Upper lobe of left lung (tissue), 4 donors: ENCODE measurements around the gene XYLT1.

Source experiments
- EP300 ChIP-seq, 4 donors: sonication (generic); formaldehyde crosslinking; IDR thresholded peaks; one replicate each; pipeline ENCODE4 v1.5.1; 2017; ENCODE audit warnings: antibody characterized with exemption in 4 of 4, control low read depth in 2 of 4
- POLR2A ChIP-seq, 4 donors: fragments of 450-650 bp; IDR thresholded peaks; one replicate each; pipeline ENCODE4 v1.5.1; 2016 to 2017; ENCODE audit warnings: antibody characterized with exemption in 4 of 4, mild to moderate bottlenecking in 2 of 4
- POLR2AphosphoS5 ChIP-seq, 2 donors: sonication (generic); formaldehyde crosslinking; IDR thresholded peaks; one replicate each; pipeline ENCODE4 v1.5.1; 2017; ENCODE audit warnings: antibody characterized with exemption in 2 of 2
- TF ChIP-seq, protein P1 (sequence below), 6 experiments: fragments of 450-650 bp in 4 of 6; fragments of 200-600 bp in 2 of 6; sonication (generic) in 2 of 6; IDR thresholded peaks; one replicate each; pipeline ENCODE4 v1.5.1; 2016 to 2019; ENCODE audit warnings: antibody characterized with exemption in 6 of 6

DNA sequence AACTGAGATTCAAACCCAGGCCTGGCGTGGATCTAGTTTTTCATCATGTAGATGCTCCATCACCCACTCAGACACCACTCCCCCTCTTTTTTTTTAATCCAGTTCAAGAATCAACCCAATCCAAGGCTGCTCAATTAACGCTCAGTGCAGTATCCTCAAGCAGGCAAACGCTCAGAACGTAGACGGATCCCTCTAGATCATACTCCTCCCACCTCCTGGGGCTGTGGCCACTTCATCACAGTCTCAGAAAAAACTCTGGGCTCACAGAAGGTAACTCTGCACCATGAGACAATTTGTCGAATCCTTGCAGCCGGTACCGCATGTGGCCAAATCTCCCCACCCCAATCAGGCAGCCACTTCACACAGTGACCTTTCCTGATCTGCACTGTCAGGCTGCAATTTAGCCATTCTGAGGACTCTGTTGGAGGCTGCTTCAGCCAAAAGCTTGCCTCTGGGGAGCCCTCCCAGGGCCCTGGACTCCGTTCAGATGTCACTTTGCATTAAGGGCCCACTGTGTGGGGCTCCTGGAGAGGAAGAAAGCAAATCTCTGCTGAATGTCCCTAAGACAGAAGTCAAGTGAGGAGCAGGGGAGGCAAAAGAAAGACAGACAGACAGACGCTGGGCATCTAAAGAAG, 183.5 kb downstream of the XYLT1 start:
- TF ChIP-seq, protein P1, sequence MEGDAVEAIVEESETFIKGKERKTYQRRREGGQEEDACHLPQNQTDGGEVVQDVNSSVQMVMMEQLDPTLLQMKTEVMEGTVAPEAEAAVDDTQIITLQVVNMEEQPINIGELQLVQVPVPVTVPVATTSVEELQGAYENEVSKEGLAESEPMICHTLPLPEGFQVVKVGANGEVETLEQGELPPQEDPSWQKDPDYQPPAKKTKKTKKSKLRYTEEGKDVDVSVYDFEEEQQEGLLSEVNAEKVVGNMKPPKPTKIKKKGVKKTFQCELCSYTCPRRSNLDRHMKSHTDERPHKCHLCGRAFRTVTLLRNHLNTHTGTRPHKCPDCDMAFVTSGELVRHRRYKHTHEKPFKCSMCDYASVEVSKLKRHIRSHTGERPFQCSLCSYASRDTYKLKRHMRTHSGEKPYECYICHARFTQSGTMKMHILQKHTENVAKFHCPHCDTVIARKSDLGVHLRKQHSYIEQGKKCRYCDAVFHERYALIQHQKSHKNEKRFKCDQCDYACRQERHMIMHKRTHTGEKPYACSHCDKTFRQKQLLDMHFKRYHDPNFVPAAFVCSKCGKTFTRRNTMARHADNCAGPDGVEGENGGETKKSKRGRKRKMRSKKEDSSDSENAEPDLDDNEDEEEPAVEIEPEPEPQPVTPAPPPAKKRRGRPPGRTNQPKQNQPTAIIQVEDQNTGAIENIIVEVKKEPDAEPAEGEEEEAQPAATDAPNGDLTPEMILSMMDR (IDR thresholded peaks at IDR 0.05) = no peak
- no peak for TF ChIP-seq POLR2A (IDR thresholded peaks at IDR 0.05)
- TF ChIP-seq POLR2AphosphoS5 (IDR thresholded peaks at IDR 0.05) = no peak
- no peak for TF ChIP-seq EP300 (IDR thresholded peaks at IDR 0.05)
